GM12892 (cell line): ENCODE measurements around the gene ERBB4.

Source experiments
- POLR2A ChIP-seq: IDR thresholded peaks from 2 replicates; pipeline ENCODE4 v1.6.1; 2011; ENCODE audit warnings: low read depth, low read length, control low read depth
- TAF1 ChIP-seq: IDR thresholded peaks from 2 replicates; pipeline ENCODE4 v1.6.1; 2011; ENCODE audit warnings: low read depth, mild to moderate bottlenecking, control low read depth, low read length, borderline replicate concordance

GRCh38 chr2:211609127-211609526 lies 929.5 kb downstream of the ERBB4 start:
- no peak for TF ChIP-seq TAF1
- TF ChIP-seq POLR2A: no peak
